D341Med (cell line): Measurements from ENCODE around the gene KRTAP10-1.

Experiments
- DNase-seq: peaks from one replicate; pipeline ENCODE4 v3.0.0; 2012; ENCODE audit warnings: low spot score

The KRTAP10-1 gene

GRCh38 chr21:44527983-44528633 is 11.9 kb downstream of the KRTAP10-1 start:
- no peak for DNase-seq

- DNase-seq, result no peak
Observed at GRCh38 chr21:44527156-44527982, 12.6 kb downstream of the KRTAP10-1 start.

GRCh38 chr21:44526096-44526997 is 13.6 kb downstream of the KRTAP10-1 start:
- no peak for DNase-seq

GRCh38 chr21:44525391-44526095 is 14.5 kb downstream of the KRTAP10-1 start:
- DNase-seq, result no peak

GRCh38 chr21:44524414-44525371 is 15.3 kb downstream of the KRTAP10-1 start:
- no peak for DNase-seq

- no peak for DNase-seq
Observed at GRCh38 chr21:44523567-44524413, 16.2 kb downstream of the KRTAP10-1 start.

- DNase-seq, result no peak
Observed at GRCh38 chr21:44522753-44523204, 17.2 kb downstream of the KRTAP10-1 start.

GRCh38 chr21:44521928-44522752 is 17.9 kb downstream of the KRTAP10-1 start:
- DNase-seq, result no peak

- no peak for DNase-seq
Observed at GRCh38 chr21:44521301-44521927, 18.6 kb downstream of the KRTAP10-1 start.

GRCh38 chr21:44520326-44521300 is 19.4 kb downstream of the KRTAP10-1 start:
- DNase-seq, result no peak

GRCh38 chr21:44519346-44520325 is 20.4 kb downstream of the KRTAP10-1 start:
- no peak for DNase-seq

GRCh38 chr21:44518686-44519085 is 21.3 kb downstream of the KRTAP10-1 start:
- no peak for DNase-seq

- no peak for DNase-seq
Observed at GRCh38 chr21:44517175-44517899, 22.7 kb downstream of the KRTAP10-1 start.

GRCh38 chr21:44516828-44517174 is 23.2 kb downstream of the KRTAP10-1 start:
- no peak for DNase-seq

- DNase-seq, result no peak
Observed at GRCh38 chr21:44516342-44516741, 23.7 kb downstream of the KRTAP10-1 start.
